DMS 273 treated with DMSO at 0.1 percent for 48 hours (cell line): ENCODE measurements around the gene TMSB10.
"Not testable (repeated sequence)": the region's sequence is repeated elsewhere in the genome, so short reads cannot be mapped to it uniquely, and the experiment has no call there.

Experiments
- DNase-seq: peaks from one replicate; lab custom pipeline; 2025; lab: John Stamatoyannopoulos, UW

Gene TMSB10

DNA sequence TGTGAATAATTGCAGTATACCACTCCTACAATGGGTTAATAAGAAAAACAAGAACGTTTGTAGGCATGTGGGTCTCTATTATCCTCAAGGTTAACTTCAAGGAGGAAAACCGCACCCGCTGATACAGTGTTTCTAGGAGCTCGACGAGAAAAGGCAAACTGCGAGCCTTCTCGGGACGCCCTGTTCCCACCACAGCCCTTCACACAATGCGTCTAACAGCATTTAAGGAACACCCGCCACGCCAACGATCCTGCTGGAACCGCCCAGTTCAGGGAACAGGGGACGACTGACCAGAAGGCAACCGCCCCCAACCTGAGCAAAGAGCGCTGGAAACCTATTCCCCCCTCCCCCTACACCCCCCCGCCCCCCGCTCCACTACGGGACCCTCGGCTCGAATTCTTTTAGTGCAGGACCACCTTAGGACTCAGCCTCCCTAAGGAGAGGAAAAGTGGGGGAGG is 710 bp upstream of the TMSB10 start:
- no peak for DNase-seq

DNA sequence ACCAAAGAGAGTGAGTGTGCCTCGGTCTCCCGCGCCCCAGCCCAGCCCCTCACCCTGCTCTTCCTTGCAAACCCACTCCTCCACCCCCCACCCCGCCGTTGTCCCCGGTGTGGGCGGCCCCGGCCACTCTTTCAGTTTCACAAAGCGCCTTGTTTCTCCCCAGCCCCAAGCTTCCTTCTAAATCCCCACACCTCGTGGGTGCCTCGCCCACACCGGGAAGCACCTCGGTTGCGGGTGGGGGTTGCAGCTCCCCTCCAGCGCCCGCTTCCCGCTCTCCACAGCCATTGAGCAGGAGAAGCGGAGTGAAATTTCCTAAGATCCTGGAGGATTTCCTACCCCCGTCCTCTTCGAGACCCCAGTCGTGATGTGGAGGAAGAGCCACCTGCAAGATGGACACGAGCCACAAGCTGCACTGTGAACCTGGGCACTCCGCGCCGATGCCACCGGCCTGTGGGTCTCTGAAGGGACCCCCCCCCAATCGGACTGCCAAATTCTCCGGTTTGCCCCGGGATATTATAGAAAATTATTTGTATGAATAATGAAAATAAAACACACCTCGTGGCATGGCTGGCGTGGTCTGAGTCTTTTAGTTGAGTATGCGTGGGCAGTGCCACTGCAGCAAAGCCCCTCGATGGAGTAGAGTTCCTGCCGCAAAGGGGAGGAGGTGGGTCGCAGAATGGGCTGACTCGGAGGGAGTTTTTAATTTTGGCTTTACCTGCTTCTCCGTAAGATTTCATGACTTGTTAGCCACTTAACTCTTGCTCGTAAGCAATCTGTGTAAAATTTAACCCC is 848 bp downstream of the TMSB10 start:
- DNase-seq, result no peak

- DNase-seq, result no peak
These were observed 1.7 kb downstream of the TMSB10 start for GRCh38 chr2:84906900-84907714.

DNA sequence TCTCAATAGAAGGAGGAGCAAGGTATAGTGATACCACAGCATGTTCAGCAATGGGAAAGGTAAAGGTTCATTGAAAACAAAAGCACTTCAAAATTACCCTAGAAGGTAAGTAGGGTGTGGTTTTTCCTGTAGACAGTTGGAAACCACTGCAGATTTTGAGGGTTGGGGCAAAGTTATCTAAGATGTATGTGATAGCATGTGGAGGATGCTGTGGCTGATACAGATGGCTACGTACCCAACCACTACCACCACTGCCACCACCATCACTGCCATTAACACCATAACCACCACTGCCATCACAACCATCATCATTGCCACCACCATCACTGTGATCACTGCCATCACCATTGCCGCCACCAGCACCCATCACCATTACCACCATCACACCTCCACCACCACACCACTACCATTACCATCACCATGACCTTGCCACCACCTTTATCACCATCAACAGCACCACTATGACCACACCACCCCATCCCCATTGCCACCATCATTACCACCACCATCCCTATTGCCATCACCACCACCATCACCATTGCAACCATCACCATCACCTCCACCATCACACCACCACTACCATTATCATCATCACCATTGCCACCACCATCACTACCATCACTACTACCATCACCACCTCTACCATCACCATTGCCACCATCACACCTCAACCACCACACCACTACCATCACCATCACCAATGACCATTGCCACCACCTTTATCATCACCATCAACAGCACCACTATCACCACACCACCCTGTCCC is 3.7 kb downstream of the TMSB10 start:
- DNase-seq, result no peak

DNA sequence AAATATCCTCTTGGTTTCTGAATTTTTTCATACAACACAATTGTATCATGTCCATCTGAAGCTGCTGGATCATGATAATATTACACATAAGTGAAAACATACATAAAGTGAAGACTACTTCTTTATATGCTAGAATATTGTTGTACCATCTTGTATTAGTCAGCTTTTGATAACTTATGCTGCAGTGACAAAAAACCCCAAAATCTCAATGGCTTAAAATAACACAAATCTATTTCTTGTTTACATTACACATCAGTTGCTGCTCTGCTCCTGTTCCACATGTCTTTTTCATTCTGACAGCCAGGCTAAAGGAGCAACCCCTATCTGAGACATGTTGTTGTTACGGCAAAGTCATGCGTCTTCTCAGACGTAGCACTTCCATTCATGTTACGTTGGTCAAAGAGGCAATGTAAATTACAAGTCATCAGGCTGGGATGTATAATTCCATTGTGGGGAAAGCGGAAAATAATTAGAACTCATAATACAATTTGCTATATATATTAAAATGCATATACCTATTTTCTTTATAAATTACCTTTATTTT is 5.8 kb downstream of the TMSB10 start:
- DNase-seq, result no peak

- DNase-seq, result no peak
These were observed 7.5 kb downstream of the TMSB10 start for GRCh38 chr2:84912984-84913383.

- DNase-seq, result no peak
These were observed 8.9 kb downstream of the TMSB10 start for GRCh38 chr2:84914334-84914733.

DNA sequence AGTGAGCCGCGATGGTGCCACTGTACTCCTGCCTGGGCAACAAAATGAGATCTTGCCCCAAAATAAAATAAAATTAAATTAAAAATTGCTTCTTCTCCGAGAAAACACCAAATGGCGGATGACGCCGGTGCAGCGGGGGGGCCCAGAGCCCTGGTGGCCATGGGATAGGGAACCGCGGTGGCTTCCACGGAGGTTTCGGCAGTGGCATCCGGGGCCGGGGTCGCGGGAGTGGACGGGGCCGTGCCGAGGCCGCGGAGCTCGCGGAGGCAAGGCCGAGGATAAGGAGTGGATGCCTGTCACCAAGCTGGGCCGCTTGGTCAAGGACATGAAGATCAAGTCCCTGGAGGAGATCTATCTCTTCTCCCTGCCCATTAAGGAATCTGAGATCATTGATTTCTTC is 10.2 kb downstream of the TMSB10 start:
- not testable (repeated sequence) for DNase-seq

DNA sequence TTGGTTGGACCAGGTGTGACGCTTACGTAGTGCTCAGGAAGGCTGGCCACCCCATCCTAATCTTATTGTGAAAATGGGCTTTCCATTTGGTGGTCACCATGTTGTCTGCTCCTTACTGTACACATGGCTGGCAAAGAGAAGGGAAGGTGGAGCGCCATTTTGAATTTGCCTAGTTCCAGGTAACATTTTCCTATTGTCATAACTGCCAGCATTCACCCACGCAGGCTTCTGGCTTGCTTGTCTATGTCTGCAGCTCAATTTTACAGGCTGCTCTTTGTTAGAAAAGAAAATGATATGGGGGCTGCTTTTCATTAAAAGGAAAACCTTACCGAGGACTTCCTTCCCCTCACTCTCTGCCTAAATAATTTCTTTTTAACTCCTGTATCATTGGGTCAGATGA is 12.4 kb downstream of the TMSB10 start:
- DNase-seq, result not testable (repeated sequence)

DNA sequence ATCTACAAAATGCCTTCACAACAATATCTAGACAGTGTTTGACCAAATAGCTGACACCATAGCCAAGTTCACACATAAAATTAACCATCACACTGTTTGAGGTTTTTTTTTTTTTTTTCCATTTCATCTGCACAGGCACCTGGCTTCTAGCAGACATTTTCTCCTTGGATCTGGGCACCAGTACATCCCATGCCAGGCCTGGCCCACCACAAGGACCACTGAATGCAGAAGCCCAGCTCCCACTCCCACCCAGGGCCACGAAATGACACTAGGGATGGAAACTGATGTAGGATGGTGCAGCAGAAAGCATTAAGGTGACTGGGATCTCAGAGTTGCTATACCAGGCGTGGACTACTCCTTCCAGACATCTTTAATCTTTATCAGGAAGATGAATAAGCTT is 13.0 kb downstream of the TMSB10 start:
- DNase-seq, result no peak

GRCh38 chr2:84919885-84920580 is 14.6 kb downstream of the TMSB10 start:
- no peak for DNase-seq

- DNase-seq, result no peak
These were observed 17.6 kb downstream of the TMSB10 start for GRCh38 chr2:84923009-84923408.

- DNase-seq, result no peak
These were observed 19.0 kb downstream of the TMSB10 start for GRCh38 chr2:84924173-84925106.

GRCh38 chr2:84925336-84925723 is 19.9 kb downstream of the TMSB10 start:
- no peak for DNase-seq

DNA sequence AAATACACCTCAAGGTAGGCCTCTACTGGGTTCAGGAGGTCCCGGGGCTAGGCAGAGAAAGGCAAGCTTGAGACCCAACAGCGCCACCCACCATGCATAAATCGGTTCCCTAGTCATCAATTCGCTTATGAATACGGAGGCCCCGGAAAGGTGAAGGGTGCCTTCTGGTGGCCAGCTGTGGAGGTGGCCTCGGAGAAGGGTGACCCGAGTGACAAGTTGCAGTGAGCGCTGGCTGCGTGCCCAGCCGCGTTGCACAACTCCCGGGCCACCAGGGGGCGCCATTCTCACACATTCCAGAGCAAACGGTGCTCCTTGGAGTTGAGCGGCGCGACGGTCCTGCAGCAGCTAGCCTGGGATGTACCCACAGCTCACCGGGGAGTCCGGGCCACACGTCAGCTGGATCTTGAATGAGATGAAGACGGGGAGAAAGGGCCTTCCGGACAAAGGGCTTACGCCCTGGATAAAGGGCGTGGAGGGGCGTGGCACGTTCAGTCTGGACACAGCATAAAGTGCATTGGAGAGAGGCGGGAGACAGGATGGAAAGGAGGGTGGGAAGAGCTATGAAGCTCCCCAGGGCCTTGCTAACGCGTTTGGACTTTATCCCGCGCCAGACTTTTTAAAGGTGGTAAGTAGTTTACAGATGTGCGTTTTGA is 20.4 kb downstream of the TMSB10 start:
- DNase-seq, result peak; percentile 82

GRCh38 chr2:84927275-84927627 is 21.8 kb downstream of the TMSB10 start:
- no peak for DNase-seq

DNA sequence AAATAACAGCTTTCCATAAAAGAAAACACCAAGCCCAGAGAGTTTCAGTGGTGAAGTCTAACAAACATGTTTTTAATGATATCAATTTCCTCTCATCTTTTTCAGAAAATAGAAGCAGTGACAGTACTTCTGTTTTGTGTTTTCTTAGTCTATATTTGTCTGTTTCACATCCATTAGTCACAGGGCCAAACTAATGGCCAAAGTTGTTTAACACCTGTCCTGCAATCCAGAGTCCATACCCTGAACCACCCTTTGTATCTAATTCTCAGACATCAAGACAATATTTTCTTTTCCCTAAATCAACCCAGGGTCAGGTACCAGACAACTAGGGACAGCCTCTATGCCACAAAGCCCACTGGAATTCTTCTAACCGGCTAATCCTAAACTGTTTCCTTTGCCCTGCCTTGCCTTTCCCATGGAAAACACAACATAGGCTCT is 25.9 kb downstream of the TMSB10 start:
- DNase-seq, result no peak

- no peak for DNase-seq
These were observed 32.9 kb downstream of the TMSB10 start for GRCh38 chr2:84938194-84938879.

DNA sequence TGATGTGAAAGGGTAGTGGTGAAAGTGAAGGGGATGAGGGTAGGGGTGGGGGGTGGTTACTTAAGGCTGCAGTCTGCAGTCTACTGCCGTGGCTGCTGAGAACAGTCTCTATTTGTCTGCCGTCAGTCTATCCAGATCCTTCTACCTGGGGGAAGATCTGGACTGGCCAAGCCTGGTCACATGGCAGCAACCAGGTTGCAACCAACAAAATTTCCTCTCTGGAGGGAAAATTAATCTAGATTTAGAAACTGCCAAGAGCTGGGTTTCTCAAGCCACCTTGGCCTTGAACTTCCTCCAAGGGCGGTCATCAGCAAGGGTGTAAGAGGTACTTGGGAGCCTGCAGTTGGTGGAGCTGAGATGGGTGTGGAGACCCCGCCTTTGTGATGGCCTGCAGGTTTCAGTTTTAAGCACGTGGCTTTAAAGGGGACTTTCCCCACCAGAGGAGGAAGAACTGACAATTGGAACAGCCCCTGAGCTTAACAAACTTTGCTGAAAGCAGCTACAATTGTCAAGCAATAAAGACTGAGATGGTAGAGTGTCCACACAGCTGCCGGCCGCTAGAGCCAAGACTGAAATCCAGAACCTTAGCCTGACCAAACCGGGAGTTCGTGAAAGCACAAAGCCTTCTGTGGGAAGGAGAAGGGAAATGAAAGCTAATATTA is 34.1 kb downstream of the TMSB10 start:
- DNase-seq, result no peak
